Cortex of kidney (tissue), 1 donor: Measurements from ENCODE around the gene TNFAIP2.

Experiments used
- DNase-seq: peaks from one replicate; lab custom pipeline; 2025; lab: John Stamatoyannopoulos, UW

The TNFAIP2 gene

GRCh38 chr14:103122947-103123633, at the start of gene TNFAIP2:
TNFAIP2 (plus strand) TSS chr14:103123461; CDS start chr14:103126458, 2,997 bp downstream.
- DNase-seq = no peak

DNA sequence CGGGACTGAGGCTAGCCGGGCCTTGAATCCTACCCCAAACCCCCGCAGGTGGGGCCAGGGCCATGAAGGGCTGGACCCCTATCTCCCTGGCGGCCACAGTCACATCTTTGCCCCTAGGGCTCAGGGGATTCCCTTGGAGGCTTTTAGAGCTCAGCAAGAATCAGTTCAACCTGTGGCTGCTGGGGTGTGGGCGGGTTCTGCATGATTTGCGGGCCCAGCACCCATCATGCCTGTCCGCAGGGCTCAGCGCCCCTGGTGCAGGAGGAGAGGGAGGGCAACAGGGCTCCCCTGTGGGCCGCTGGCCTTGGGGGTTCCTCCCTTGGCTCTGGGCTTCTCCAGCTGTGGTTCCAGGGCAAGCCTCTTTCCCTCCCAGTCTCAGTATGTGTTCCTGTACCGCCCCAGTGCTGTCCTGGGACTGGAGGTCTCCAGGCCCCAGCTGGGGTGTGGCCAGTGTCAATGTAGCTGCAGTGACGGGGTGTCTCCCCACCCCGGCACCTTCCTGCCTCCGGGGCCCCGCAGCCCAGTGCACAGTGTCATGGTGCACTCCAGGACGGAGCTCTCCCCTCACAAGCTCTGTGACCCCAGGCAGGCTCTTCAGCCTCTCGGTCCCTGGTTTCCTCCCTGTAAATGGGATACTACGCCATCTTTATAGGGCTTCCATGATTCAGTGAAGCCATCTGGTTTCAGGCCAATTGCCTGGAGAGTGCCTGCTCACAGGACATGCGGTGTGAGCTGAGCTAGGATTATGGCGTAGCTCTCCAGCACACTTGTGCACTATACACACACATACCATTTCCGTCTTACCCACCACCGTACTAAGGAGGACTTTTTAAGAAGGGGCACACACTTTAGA, 49.2 kb upstream of the TNFAIP2 start:
- no peak for DNase-seq

DNA sequence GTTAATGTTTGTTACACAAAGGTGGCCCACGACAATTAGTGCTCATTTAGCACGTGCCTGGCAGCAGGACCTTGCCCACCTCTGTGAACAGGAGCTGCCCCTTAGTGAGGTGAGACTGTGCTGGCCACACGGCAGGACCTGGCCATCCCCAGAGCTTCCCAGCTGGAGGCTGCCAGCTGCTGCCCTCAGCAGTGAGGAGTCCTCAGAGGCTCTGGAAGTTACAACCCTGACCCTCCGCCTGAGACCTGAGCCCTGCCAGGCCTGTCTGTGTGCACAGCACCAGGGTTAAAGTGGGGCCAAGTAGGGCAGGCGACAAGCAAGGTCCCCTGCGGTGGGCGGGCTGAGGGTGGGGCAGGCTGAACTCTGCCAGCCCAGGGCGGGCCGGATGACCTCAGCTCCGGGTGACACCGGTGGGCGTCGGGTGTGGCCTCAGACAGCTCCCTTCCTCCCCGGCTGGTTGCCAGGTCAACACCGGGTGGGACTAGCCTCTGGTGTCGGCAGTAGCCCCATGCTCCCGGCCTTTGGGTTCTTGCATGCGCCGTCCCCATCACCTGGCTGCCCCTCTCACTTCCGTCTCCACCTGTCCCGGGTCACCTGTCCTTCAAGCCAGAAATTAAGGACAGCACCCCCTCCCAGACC, 48.4 kb upstream of the TNFAIP2 start:
- DNase-seq = no peak

GRCh38 chr14:103078420-103078749, 44.9 kb upstream of the TNFAIP2 start:
- no peak for DNase-seq

DNA sequence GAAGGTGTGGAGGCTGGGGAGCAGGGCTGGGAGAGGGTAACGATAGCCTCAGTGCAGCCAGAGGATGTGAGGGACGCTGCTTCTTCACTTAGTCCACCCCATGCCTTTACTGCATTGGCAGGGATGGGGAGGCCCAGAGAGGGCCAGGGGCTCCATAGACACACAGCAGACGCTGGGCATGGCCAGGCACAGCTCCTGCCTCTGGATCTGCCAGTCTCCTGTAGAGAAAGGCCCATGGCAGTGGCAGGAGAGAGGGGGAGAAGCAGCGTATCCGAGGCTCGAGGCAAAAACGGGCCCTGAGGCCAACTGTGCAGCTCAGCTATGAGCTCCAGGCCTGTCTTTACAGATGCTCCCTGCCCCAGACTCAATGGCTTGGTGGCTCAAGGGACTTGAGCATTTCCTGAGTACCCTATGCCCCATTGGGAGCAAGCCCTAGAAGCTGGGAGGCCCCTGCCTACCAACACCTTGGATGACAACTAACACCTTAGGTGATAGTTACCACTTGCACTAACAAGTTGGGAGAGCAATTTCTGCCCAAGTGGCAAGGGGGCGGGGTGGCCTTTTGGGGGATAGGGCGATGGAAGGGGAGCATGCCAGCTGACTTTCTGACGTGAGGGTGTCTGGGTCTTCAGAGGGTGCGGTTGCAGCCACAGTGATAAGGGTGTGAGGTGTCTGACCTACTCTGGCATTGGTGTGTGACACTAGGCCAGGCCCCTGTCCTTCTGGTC, 44.2 kb upstream of the TNFAIP2 start:
- no peak for DNase-seq

DNA sequence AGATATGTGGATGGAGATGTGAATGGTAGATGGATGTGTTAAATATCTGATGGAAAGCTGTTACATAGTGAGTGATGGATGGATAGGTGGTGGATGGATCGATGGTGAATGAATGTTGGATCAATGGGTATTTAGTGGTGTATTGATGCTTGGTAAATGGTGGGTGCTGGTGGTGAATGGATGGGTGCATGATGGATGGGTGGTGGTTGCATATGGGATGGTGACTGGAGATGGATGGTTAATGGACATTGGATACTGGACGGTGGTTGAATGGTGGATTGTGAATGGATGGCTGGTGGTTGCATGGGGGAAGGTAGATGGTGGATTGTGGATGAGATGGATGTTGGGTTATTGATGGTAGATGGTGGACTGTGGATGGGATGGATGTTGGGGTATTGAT, 41.3 kb upstream of the TNFAIP2 start:
- no peak for DNase-seq

- DNase-seq = no peak
These were observed 39.0 kb upstream of the TNFAIP2 start, which contains the start of gene LBHD2 for GRCh38 chr14:103084021-103084919. LBHD2 (plus strand) TSS chr14:103084210; CDS start chr14:103086013, 1,803 bp downstream.

DNA sequence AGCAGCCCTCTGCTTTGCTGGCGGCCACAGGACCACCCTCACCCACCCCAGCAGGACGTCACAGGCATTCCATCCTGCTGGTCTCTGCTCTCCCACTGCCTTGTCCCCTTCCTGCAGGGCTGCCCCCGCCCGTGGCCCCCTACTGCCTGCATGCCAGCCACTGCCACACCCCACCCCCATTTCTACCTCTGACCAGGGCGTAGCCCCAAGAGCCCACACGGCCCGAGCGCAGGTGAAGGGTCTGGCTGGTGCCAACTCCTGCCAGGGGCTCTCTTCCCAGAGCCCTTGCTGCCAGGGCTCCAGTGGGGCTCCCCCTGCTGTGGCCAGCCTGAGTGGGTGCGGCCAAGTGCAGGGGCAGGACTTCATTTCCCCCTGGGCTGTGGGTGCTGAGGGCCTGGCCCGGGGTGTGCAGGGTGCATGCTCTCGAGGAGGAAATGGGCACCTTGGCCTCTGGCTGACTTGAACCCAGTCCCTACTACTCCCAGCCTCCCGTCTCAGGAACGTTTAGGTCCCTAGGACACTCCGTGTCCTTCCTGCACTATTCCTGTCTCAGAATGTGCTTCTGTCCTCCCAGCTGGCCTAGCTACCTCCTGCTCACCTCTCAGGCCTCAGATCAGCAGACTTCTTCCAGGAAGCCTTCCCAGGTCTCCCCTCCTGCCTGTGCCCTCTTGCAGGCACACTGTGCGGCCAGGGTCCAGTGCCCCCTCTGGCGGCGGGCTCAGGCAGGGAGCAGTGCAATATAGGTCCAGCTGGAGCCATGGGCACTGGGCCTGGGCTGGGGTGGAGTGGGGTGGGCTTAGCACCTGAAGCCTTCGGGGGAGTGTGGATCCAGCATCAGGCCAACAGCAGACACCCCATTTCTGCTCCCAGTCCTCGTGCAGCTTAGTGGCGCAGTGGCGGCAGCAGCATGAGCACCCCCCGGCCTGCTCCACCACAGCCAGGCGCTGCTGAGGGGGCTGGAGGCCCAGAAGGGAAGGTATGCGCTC, 37.9 kb upstream of the TNFAIP2 start:
- DNase-seq = no peak

DNA sequence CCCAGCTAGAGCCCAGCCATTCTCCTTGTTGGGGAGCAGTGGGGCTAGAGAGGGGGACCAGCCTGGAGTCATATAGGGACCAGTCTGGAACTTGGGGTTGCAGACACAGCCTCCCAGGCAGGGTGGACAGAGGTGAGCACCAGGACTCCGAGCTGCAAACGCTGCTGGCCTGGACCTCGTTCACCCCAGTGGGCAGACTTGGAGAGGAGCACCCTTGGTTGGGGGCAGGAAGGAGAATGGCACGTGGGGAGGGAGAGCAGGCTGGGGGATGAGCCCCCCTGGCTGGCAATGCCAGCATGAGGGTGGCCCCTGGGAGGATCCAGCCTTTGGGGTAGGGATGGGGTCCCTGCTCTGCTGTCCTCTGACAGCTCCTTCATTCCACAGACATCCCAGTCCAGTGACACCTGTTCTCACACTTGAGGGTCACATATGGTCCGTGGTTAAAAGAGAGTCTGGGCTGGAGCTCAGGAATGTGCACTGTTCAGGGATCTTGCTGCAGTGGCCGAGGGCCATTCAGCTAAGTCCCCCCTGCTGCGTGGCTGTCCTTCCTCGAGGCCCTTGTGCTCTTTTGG, 36.4 kb upstream of the TNFAIP2 start:
- DNase-seq = no peak

DNA sequence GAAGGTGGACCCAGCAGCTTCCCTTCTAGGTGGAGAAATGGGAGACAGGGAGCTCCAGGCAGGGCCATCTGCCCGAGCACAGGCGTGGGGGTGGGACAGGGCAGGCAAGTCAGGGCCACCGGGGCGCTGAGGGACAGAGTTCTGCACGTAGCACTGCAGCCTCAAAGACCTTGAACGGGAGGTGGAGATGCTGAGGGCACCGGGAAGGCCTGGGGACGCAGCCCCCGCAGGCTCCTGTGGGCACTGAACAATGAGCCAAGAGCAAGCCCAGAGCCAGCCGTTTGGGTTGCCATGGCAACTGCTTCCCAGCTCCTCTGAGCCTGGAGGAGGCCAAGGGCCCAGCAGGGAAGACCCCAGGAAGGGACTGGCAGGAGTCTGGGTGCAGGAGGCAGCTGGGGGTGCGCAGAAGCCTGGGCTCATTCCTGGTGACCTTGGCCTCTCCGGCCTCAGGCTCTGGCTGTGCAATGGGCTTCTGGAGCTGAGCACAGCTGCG, 35.9 kb upstream of the TNFAIP2 start:
- no peak for DNase-seq

DNA sequence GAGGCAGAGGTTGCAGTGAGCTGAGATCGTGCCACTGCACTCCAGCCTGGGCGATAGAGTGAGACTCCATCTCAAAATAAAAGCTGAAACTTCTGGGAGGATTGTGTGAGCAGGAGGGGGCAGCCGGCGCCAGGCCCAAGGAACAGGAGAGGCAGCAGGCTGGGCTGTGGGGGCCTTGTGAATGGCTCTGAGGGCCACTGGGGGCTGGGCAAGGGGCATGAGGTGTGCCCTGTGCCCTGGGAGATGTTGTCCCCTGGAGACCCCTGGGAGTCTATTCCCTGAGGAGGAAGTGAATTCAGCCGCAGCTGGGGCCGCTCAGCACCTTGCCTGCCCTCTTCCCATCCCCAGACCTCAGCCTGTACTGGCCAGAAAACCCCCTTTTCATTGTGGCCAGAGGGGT, 34.3 kb upstream of the TNFAIP2 start:
- no peak for DNase-seq

- DNase-seq = no peak
These were observed 33.6 kb upstream of the TNFAIP2 start for GRCh38 chr14:103089386-103090335.

GRCh38 chr14:103090481-103091020, 32.7 kb upstream of the TNFAIP2 start:
- DNase-seq = no peak

DNA sequence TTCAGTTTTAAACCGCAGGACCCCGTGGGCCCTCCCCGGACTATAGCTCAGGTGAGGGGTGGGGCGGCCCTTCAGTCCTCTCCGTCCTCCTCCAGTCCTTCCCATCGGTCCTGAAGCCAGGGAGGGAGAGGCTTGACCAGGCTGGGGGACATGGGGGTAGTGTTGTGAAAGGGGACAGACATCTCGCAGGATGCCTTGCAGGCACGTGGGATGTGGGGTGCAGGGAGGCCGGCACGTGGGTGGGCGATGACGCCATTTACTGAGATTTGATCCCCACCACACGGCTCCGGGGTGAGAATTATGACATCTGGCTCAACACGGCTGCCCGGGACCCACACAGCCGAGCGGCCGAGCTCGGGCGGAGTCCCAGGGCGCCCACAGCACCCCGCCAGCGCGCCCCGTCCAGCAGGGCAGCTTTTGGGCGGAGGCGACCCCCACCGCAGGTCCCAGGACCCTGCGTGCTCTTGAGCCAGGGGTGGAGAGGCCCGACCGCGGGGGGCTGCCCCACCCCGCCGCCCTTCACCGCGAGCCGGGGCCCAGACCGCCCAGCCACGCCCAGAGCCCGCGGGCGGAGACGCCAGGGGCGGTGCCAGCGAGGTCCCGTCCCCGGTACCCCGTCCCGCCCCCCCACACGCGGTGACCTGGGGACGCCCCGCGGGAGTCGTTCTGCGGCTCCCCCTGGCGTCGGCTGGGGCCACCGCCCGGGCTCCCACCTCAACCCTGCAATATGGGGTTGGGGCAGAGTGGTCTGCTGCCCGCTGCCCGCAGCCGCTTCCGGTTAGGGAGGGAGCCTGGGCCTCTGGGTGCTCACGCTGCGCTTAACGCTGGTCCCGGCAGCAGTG, 32.0 kb upstream of the TNFAIP2 start:
- DNase-seq = no peak

DNA sequence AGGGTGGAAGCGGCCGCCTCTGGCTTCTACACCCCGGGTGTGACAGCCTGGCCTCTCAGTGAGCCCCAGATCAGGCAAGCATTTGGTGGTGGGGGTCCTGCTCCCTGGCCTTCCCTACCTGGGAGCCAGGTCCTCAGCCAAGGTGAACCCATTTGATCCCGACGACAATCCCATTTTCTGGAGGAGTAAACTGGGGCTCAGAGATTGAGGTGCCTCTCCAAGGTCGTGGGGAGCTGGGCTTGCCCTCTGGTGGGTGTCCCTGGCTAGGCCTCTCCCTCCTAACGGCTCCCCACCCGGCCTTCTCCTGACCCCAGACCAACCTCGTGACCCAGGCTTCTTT, 31.4 kb upstream of the TNFAIP2 start:
- no peak for DNase-seq

DNA sequence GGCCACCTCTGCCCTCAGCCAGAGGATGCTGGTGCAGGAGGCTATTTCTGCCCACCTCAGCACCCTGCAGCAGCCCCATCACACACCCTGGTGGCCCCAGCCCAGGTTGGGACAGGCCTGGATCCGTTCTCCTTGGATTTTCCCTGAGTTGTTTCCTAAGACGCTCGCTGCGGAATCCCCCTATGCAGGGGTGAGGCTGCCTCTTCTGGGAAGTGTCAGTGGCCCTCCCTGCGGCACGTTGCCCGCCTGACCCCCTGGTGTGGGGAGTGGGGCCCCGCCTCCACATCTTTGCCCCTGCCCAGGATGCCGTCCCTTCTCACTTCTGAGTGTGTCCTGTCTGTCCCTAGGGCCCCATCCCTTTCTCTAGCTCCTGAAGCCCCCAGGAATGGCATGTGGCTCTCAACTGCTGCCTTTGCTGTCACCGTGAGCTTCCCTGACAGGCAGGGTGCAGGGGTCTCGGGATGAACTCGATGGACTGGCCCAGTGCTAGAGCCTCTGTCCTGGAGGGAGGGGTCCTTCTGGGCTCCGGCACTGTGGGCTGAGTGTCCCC, 29.3 kb upstream of the TNFAIP2 start:
- no peak for DNase-seq
